ENCODE data around the gene DNAH17.

DNAH17 gene

GRCh38 chr17:78544881-78545755, 32.1 kb downstream of the DNAH17 start:
- no peak for DNase-seq

- DNase-seq: no peak
Measured at GRCh38 chr17:78541488-78542206, 35.5 kb downstream of the DNAH17 start.

- DNase-seq: no peak
Measured at GRCh38 chr17:78539781-78540180, 37.4 kb downstream of the DNAH17 start.

GRCh38 chr17:78538033-78538776, 39.0 kb downstream of the DNAH17 start:
- no peak for DNase-seq

GRCh38 chr17:78537217-78537860, 39.9 kb downstream of the DNAH17 start:
- no peak for DNase-seq

- no peak for DNase-seq
Measured at GRCh38 chr17:78535273-78536197, 41.7 kb downstream of the DNAH17 start.

- DNase-seq: no peak
Measured at GRCh38 chr17:78534492-78535272, 42.5 kb downstream of the DNAH17 start.

GRCh38 chr17:78532922-78533640, 44.1 kb downstream of the DNAH17 start:
- no peak for DNase-seq

GRCh38 chr17:78532311-78532710, 44.9 kb downstream of the DNAH17 start:
- no peak for DNase-seq

GRCh38 chr17:78530675-78531074, 46.5 kb downstream of the DNAH17 start:
- DNase-seq: no peak

- peak; percentile 40 for DNase-seq
Measured at GRCh38 chr17:78529871-78530670, 47.1 kb downstream of the DNAH17 start.

- DNase-seq: no peak
Measured at GRCh38 chr17:78529251-78529650, 47.9 kb downstream of the DNAH17 start.

- peak; percentile 58 for DNase-seq
Measured at GRCh38 chr17:78528541-78528940, 48.7 kb downstream of the DNAH17 start.

GRCh38 chr17:78527345-78527744, 49.9 kb downstream of the DNAH17 start:
- DNase-seq: no peak

GRCh38 chr17:78526231-78527025, 50.8 kb downstream of the DNAH17 start:
- no peak for DNase-seq

GRCh38 chr17:78525511-78526160, 51.6 kb downstream of the DNAH17 start:
- DNase-seq: no peak

GRCh38 chr17:78524870-78525510, 52.2 kb downstream of the DNAH17 start:
- no peak for DNase-seq

Measured in eye (tissue), 1 donor.